Endodermal cell (in vitro differentiated cells): ENCODE results near the gene HORMAD2. TPM values are rescaled to one million over a fixed set of nuclear protein-coding genes. Genes with fewer than 3 reads are reported as not detected.
"Not testable (repeated sequence)": the region's sequence is repeated elsewhere in the genome, so short reads cannot be mapped to it uniquely, and the experiment has no call there.

ENCODE experiments used
- DNase-seq: peaks from one replicate; pipeline ENCODE4 v3.0.0-alpha.2; 2017
- H3K27ac ChIP-seq: 2 replicates; pipeline ENCODE4 v1.5.1; 2013; ENCODE audit warnings: mild to moderate bottlenecking, low read depth, low read length, moderate library complexity
- H3K27me3 ChIP-seq: 2 replicates; pipeline ENCODE4 v1.6.1; 2013; ENCODE audit warnings: mild to moderate bottlenecking, low read length, moderate library complexity; ENCODE audit not compliant: insufficient read depth, control insufficient read depth, poor library complexity, severe bottlenecking
- H3K36me3 ChIP-seq: 2 replicates; pipeline ENCODE4 v1.7.0; 2013; ENCODE audit warnings: mild to moderate bottlenecking, low read length, moderate library complexity; ENCODE audit not compliant: control insufficient read depth, insufficient read depth
- H3K4me1 ChIP-seq: one replicate; pipeline ENCODE4 v1.7.0; 2013; ENCODE audit warnings: low read length; ENCODE audit not compliant: control insufficient read depth, insufficient read depth
- H3K4me3 ChIP-seq: 2 replicates; pipeline ENCODE4 v1.5.1; 2013; ENCODE audit warnings: mild to moderate bottlenecking, low read length, moderate library complexity
- H3K9ac ChIP-seq: 2 replicates; pipeline ENCODE4 v1.6.1; 2013; ENCODE audit warnings: mild to moderate bottlenecking, low read length, moderate library complexity; ENCODE audit not compliant: poor library complexity, severe bottlenecking; ENCODE audit errors: extremely low read depth
- H3K9me3 ChIP-seq: 2 replicates; pipeline ENCODE4 v1.6.1; 2013; ENCODE audit warnings: mild to moderate bottlenecking, low read length, moderate library complexity; ENCODE audit not compliant: control insufficient read depth
- H3K27ac Mint-ChIP-seq: 2 replicates; pipeline ENCODE4 v1.8.0; 2020; ENCODE audit warnings: mixed read lengths
- H3K27me3 Mint-ChIP-seq: 2 replicates; pipeline ENCODE4 v1.8.0; 2021; ENCODE audit warnings: mild to moderate bottlenecking, mixed read lengths; ENCODE audit not compliant: insufficient read depth
- H3K36me3 Mint-ChIP-seq: 2 replicates; pipeline ENCODE4 v1.8.0; 2020; ENCODE audit warnings: low read depth, mixed read lengths
- H3K4me1 Mint-ChIP-seq: 2 replicates; pipeline ENCODE4 v1.8.0; 2020; ENCODE audit warnings: mixed read lengths
- H3K4me3 Mint-ChIP-seq: 2 replicates; pipeline ENCODE4 v1.8.0; 2020; ENCODE audit warnings: mild to moderate bottlenecking, moderate library complexity, mixed read lengths
- H3K9me3 Mint-ChIP-seq: 2 replicates; pipeline ENCODE4 v1.8.0; 2020; ENCODE audit warnings: mild to moderate bottlenecking, mixed read lengths
- CTCF ChIP-seq: fragments of 200-600 bp; sonication (generic); conservative IDR thresholded peaks from 2 replicates; pipeline ENCODE4 v1.5.0; 2021; ENCODE audit warnings: antibody characterized with exemption, mild to moderate bottlenecking
- WGBS, 2 experiments: methylation state at CpG; one replicate each; pipeline versions ENCODE4 v1.1.5 to v1.1.7; 2013; ENCODE audit warnings: missing lambda C conversion rate in 2 of 2, mixed read lengths in 1 of 2; ENCODE audit not compliant: insufficient coverage in 1 of 2, insufficient read length in 1 of 2; 5-methylcytosine and 5-hydroxymethylcytosine counted together
- total RNA-seq, 2 donors: library from RNA; stranded (reverse); fragmentation: NEBNext Ultra II Directional in 1 of 2; extraction: Animal tissue kit (Norgen Biotek cat#: 25700) in 1 of 2; gene quantifications; 2 replicates in 1 of 2; 3 replicates in 1 of 2; pipeline ENCODE4 v1.2.1, GENCODE V29; 2021

The HORMAD2 gene
- total RNA-seq, 2 donors from 2014 or later: 0.55 TPM; not detected in 1

GRCh38 chr22:30198152-30198825 lies 118.0 kb downstream of the HORMAD2 start:
- Histone ChIP-seq H3K4me1 (peaks cover 4% of the 10 kb centered on the region), H3K4me3 (no peak overlapping the region), H3K9me3 (no peaks in the 10 kb centered on the region), H3K9ac (no peak overlapping the region), H3K36me3 (no peaks in the 10 kb centered on the region), H3K27ac (no peak overlapping the region), H3K27me3 (no peaks in the 10 kb centered on the region)
- H3K4me1 Mint-ChIP-seq: peaks cover 25% of the 10 kb centered on the region
- TF ChIP-seq CTCF: no peak
- H3K9me3 Mint-ChIP-seq: peaks cover 2% of the 10 kb centered on the region
- H3K4me3 Mint-ChIP-seq: no peak overlapping the region
- 90 to 92% methylated on average over 2 to 5 of the region's 5 CpGs for WGBS, 2 experiments
- no peak overlapping the region for H3K27ac Mint-ChIP-seq
- peak; percentile 13 for DNase-seq
- no peaks in the 10 kb centered on the region for H3K36me3 Mint-ChIP-seq
- no peaks in the 10 kb centered on the region for H3K27me3 Mint-ChIP-seq

GRCh38 chr22:30198921-30199320 lies 118.7 kb downstream of the HORMAD2 start:
- no peak overlapping the region for H3K27ac ChIP-seq
- Mint-ChIP-seq H3K9me3 (peaks cover 2% of the 10 kb centered on the region), H3K4me1 (peaks cover 25% of the 10 kb centered on the region), H3K36me3 (no peaks in the 10 kb centered on the region), H3K4me3 (no peak overlapping the region), H3K27me3 (no peaks in the 10 kb centered on the region), H3K27ac (no peak overlapping the region)
- no peak overlapping the region for H3K9ac ChIP-seq
- peaks cover 4% of the 10 kb centered on the region for H3K4me1 ChIP-seq
- DNase-seq: peak; percentile 30
- no peaks in the 10 kb centered on the region for H3K36me3 ChIP-seq
- H3K27me3 ChIP-seq: no peaks in the 10 kb centered on the region
- WGBS, 2 experiments: 93 to 94% methylated on average over 2 to 4 of the region's 4 CpGs
- H3K4me3 ChIP-seq: no peak overlapping the region
- H3K9me3 ChIP-seq: no peaks in the 10 kb centered on the region
- TF ChIP-seq CTCF: no peak

- H3K4me3 Mint-ChIP-seq, H3K4me3 ChIP-seq, H3K9me3 ChIP-seq, H3K4me1 ChIP-seq, H3K36me3 ChIP-seq, H3K9me3 Mint-ChIP-seq, DNase-seq, H3K27ac Mint-ChIP-seq, H3K9ac ChIP-seq, H3K27me3 ChIP-seq, H3K27me3 Mint-ChIP-seq, H3K27ac ChIP-seq, H3K36me3 Mint-ChIP-seq: not testable (repeated sequence)
- whole genome bisulfite sequencing, 2 experiments: 95 to 100% methylated on average over 8 to 10 of the region's 10 CpGs
- peaks cover 21% of the 10 kb centered on the region for H3K4me1 Mint-ChIP-seq
Observed at GRCh38 chr22:30200905-30201304, 120.6 kb downstream of the HORMAD2 start.

GRCh38 chr22:30201945-30202344 lies 121.7 kb downstream of the HORMAD2 start:
- H3K4me1 ChIP-seq: no peaks in the 10 kb centered on the region
- H3K27ac Mint-ChIP-seq: no peak overlapping the region
- no peaks in the 10 kb centered on the region for H3K36me3 Mint-ChIP-seq
- 94% methylated on average over 3 of the region's 3 CpGs; no CpG with 5 or more reads in 1 of the 2 experiments for WGBS, 2 experiments
- H3K9me3 Mint-ChIP-seq: peaks cover 2% of the 10 kb centered on the region
- no peaks in the 10 kb centered on the region for H3K36me3 ChIP-seq
- H3K27me3 ChIP-seq: no peaks in the 10 kb centered on the region
- no peak for TF ChIP-seq CTCF
- no peak overlapping the region for H3K9ac ChIP-seq
- no peak overlapping the region for H3K4me3 ChIP-seq
- no peak overlapping the region for H3K4me3 Mint-ChIP-seq
- no peak overlapping the region for H3K27ac ChIP-seq
- H3K9me3 ChIP-seq: no peaks in the 10 kb centered on the region
- DNase-seq: no peak
- peaks cover 5% of the 10 kb centered on the region for H3K27me3 Mint-ChIP-seq
- peaks cover 11% of the 10 kb centered on the region for H3K4me1 Mint-ChIP-seq
